Activated CD4-positive, CD25-positive, alpha-beta regulatory T cell (primary cell): ENCODE measurements around the gene PARD3.
"Not testable (repeated sequence)": the region's sequence is repeated elsewhere in the genome, so short reads cannot be mapped to it uniquely, and the experiment has no call there.

ENCODE experiments used
- DNase-seq, 4 experiments: peaks; one replicate each; lab custom pipeline; 2025; lab: John Stamatoyannopoulos, UW

Gene PARD3

DNA sequence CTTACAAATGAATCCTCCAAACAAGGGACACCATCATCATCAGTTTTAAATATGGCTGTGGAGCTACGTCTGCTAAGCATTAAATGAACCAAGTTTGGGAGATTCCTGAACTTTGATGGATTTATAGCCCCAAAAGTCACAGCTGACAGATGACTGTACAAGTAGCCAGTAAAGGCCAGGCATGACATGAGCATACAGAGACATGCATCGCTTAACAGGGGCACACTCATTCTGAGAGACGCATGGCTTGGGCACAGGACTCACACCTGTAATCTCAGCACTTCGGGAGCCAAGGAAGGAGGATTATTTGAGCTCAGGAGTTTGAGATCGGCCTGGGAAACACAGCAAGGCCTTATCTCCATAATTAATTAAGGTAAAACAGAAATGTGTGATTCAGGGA is 166.2 kb downstream of the PARD3 start:
- no peak for DNase-seq

- no peak for DNase-seq
Measured at GRCh38 chr10:34647875-34648865, 166.9 kb downstream of the PARD3 start.

DNA sequence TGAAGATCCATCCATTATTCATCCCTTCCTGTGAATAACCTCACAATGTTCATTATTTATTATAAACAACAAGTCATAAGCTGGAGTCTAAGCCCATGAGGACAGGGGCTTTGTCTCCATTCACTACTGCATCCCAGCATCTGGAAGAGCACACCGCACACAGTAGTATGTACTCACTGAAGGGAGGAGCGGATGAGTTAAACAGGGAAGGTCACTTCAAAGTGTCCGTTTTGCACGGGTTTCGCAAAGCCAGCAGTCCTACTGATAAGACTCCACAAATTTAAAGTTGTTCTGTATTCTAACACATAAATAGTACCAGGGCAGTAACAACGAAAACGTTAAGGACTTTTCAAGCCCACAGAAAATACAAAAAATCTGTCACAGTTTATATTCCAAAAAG is 167.9 kb downstream of the PARD3 start:
- DNase-seq: no peak

DNA sequence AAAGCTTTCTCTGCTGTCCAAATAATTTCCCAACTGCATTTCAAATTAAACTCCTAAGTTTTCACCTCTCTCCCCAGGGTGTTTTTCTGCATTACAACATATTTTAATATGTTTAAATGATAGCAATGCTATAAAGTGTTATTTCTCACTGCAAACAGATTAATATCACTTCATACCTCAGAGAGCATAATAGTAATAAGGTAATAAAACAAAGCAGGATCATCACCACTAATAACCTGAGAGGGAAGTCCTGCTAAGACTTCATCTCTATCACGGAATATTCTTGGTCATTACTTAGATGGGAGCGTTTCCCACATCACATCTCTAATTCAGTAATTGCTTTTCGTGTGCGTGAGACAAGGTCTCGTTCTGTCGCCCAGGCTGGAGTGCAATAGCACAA is 168.8 kb downstream of the PARD3 start:
- no peak for DNase-seq

DNA sequence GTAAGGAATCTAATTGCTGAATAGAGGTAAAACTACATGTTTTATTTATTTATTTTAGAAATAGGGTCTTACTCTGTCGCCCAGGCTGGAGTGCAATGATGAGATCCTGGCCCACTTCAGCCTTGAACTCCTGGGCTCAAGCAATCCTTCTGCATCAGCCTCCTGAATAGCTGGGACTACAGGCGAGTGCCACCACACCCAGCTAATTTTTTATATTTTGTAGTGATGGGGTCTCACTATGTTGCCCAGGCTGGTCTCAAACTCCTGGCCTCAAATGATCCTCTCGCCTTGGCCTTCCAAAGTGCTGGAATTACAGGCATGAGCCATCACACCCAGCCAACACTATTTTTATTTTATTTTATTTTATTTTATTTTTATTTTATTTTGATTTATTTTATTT is 170.3 kb downstream of the PARD3 start:
- DNase-seq: not testable (repeated sequence)

- DNase-seq: no peak
Measured at GRCh38 chr10:34644224-34644623, 170.9 kb downstream of the PARD3 start.

DNA sequence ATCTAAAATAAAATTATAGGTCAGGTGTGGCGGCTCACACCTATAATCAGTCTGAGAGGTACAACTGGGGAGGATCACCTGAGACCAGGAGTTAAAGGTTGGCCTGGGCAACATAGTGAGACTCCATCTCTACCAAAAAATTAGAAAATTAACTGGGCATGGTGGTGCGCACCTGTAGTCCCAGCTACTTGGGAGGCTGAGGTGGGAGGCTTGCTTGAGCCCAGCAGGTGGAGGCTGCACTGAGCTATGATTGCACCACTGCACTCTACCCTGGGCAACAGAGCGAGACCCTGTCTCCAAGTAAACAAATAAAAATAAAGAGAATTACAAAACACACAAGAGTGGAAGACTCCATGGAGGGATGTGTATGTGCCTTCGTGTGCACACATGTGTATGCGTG is 171.5 kb downstream of the PARD3 start:
- no peak for DNase-seq

DNA sequence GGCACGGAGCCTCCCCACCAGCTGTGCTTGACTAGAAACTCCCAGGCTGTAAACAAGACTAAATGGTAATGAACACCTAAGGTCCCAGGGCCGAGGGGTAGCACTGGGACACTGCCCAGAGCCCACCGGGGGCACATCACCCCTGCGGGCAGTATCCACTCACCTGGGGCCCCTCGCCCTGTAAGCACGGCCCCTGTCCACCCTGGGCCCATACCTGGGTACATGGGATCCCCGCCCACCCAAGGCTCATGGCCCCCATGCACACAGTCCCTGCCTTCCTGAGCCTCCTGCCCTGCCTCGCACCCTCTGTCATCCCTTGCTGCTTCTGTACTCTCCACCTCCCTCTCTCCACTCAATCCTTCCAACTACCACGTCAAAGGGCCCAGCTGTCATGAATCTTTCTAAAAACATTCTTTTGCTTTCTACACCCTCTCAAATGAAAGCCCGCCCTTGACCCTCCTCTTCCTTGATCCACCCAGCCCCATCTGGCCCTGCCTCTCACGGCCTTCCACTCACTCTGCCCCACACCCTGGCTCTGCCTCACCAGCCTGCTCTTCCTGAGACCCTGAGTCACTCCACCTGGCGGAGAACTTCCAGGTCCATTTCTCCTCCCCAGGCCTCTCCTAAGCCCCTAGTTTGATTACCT is 173.1 kb downstream of the PARD3 start:
- no peak for DNase-seq

DNA sequence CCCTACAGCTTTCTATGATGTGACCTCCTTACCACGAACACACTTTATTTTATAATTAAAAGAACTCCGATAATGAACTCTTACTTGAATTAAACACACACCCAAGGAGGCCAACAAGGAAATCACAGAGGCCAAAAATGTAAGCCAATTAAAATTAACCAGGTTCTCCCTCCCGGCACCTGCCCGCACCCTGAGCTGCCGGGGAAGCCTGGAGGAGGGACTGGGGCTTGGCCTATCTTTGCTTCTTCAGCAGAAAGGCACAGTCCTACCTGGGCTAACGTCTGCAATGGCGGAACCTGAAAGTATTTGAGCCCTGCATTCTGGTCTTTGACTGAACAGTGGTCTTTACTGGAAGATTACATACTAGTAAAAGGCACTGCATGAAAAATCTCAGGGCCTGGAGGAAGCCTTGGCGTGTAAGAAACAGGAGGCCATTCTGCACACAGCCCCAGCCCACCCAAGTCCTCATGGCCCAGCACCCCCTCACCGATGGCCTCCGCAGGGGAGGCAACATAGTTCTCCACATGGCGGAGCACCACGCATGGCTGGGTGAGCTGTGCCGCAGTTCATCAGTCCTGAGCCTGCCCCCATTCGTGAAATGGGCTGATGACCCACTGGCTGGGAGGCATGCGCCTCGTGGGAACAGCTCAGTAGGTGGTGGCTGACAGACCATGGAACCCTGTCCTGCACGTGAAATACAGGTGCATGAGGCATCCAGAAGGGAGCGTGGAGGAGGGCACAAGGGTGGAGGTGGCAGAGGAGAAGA is 173.8 kb downstream of the PARD3 start:
- no peak for DNase-seq

- peak; percentile 3 to 47 (median 18) for DNase-seq
Measured at GRCh38 chr10:34638406-34639054, 176.6 kb downstream of the PARD3 start.

DNA sequence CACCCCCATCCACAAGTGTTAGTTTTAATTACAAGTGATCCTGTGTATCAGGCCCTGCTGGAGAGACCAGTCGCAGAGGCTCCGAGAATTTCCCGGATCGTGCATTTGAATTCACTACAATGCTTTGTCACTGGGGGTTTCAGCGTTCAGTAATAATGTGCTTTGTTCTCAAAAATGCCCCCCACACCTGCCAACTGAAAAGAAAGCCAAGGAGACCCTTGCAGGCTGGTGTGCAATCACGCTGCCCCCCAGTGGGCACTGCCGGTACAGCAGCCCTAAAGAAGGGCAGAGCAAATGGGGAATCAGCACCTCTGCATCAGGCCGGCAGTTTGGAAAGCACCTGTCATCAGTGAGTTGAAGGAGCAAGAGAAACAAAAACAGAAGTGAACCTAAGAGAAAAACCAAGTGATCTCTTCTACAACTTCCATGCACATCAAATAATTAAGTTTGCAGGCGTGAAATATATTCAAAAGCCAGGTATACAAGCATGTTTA is 177.6 kb downstream of the PARD3 start:
- DNase-seq: peak in 3 of 4 experiments; percentile 7 to 49 (median 32)

DNA sequence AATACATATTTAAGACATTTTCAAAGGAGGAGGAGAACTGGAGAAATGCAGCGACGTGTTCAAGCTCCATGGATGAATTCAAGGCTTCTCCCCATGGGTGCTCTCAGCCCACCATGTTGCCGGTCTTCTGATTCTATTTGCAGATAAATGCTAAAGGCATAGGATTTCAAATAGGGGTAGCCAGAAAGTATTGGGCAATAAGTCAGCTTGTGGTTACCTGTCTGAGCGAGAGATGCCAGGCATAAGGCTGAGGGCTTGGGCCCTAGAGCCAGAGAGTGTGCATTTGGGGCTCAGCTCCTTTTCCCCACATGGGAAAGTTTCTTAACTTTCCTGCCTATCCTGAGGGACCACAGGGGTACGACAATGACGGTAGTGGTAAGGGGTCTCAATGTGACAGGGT is 180.0 kb downstream of the PARD3 start:
- DNase-seq: no peak

- no peak for DNase-seq
Measured at GRCh38 chr10:34633374-34633773, 181.7 kb downstream of the PARD3 start.

DNA sequence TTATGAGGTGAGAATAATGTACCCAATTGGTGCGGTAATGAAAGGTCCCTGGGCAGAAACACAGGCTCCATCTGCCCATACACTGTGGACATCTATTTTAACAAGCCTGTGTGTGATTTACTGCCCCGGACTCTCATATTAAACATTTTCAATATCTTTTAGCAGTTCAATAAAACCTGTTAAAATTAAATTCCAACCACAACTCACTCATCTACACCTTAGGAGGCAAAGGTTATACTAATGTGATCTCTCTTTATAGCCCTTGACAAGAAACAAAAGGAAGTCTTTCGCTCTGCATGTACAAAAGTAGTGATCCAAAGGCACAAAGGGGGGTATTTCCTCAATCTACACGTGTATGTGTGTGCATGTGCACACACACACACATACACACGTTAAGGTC is 186.0 kb downstream of the PARD3 start:
- DNase-seq: no peak

- DNase-seq: no peak
Measured at GRCh38 chr10:34628174-34628796, 186.8 kb downstream of the PARD3 start.

DNA sequence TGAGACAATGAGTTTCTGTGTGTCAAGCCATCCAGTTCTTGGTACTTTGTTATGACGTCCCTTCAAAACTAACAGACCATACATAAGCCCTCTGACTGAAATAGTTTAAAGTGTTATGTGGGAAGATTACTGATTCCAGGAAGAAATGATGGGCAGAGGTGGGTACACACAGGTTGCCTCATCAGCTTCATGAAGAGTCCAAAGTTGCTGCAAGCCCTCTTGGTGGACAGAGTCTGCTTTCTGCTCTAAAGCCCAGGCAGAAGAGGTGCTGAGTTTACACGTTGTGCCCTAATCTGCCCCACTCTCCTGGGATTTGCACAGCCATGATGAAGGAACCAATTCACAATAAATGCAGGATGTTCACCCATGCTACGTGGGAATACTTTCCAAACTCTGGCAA is 187.4 kb downstream of the PARD3 start:
- DNase-seq: no peak

GRCh38 chr10:34627331-34627730 is 187.8 kb downstream of the PARD3 start:
- DNase-seq: no peak

- no peak for DNase-seq
Measured at GRCh38 chr10:34626158-34626880, 188.8 kb downstream of the PARD3 start.

- no peak for DNase-seq
Measured at GRCh38 chr10:34624323-34625153, 190.6 kb downstream of the PARD3 start.

DNA sequence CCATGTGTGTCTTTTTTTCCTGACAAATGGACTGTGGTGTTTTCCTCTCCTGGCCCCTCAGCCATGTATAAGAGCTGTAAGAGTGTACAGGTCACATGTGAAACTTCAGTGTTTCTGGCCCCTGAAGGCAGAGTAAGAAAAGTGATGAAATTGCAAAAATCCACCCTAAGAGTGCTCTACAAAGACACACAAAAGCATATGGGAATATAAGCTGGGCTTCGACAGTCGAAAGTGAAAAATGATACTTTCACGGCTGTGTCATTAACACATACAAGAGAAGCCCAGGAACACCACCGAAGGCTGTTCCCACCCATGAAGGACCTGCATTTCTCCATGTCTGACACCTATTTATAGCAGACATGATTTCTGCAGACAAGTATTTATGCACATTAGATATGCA is 192.2 kb downstream of the PARD3 start:
- DNase-seq: no peak
